Measurements from ENCODE around the gene MTTP.

The MTTP gene

DNA sequence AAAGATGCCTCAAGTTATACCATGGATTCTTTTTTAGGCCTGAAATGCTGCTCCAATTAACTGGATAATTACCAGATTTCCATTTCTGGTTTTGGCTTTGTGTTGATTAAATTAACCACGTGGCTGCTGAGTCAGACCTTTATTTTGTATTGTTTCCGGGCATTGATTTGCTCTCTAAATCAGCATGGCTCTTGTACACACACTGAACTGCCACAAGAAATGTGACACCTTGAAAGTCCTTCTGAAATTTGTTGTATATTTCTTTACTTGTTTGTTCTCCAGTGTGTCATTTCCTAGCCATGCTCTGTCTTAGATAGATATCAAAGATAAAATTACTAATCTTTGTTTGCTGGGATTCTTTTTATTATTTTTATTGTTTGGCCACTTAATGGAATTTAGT is 11.7 kb downstream of the MTTP start:
- TF ChIP-seq MYC (IDR thresholded peaks at IDR 0.05; ENCODE audit: low read depth, low read length), result no peak
- no peak for TF ChIP-seq POLR2A (IDR thresholded peaks at IDR 0.05; ENCODE audit: extremely low read depth, insufficient read length)
- TF ChIP-seq, protein P1, sequence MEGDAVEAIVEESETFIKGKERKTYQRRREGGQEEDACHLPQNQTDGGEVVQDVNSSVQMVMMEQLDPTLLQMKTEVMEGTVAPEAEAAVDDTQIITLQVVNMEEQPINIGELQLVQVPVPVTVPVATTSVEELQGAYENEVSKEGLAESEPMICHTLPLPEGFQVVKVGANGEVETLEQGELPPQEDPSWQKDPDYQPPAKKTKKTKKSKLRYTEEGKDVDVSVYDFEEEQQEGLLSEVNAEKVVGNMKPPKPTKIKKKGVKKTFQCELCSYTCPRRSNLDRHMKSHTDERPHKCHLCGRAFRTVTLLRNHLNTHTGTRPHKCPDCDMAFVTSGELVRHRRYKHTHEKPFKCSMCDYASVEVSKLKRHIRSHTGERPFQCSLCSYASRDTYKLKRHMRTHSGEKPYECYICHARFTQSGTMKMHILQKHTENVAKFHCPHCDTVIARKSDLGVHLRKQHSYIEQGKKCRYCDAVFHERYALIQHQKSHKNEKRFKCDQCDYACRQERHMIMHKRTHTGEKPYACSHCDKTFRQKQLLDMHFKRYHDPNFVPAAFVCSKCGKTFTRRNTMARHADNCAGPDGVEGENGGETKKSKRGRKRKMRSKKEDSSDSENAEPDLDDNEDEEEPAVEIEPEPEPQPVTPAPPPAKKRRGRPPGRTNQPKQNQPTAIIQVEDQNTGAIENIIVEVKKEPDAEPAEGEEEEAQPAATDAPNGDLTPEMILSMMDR (IDR thresholded peaks at IDR 0.05; ENCODE audit: low read depth, low read length), result no peak
- no peak overlapping the region for H3K4me3 ChIP-seq (ENCODE audit: low read depth, low read length)
- no peak for DNase-seq (ENCODE audit: low read depth)

DNA sequence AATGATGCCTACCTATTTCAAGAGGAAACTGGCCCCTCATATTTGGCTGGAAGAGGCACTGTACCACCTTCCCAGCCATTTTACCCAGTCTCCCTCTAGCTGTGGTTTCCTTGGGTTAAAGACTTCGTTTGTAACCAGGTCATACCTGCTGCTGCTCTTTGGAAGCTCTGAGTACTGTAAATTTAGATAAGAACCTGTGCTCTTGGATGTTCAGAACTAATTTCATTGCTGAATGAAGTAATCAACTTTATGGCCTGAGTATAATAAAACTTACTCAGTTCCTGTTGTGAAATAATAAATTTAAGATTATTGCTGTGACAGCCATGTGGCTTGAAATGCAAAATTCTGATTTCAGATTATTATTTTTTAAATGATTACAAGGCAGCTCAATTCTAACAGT is 12.2 kb downstream of the MTTP start:
- TF ChIP-seq, protein P2, sequence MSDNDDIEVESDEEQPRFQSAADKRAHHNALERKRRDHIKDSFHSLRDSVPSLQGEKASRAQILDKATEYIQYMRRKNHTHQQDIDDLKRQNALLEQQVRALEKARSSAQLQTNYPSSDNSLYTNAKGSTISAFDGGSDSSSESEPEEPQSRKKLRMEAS (IDR thresholded peaks at IDR 0.05; ENCODE audit: low read depth, low read length), result no peak
- TF ChIP-seq POLR2A (IDR thresholded peaks at IDR 0.05; ENCODE audit: extremely low read depth, insufficient read length), result no peak
- TF ChIP-seq, protein P1 (IDR thresholded peaks at IDR 0.05; ENCODE audit: low read depth, low read length), result no peak
- TF ChIP-seq MYC (IDR thresholded peaks at IDR 0.05; ENCODE audit: low read depth, low read length), result no peak
- no peak overlapping the region for H3K4me3 ChIP-seq (ENCODE audit: low read depth, low read length)
- no peak for DNase-seq (ENCODE audit: low read depth)

DNA sequence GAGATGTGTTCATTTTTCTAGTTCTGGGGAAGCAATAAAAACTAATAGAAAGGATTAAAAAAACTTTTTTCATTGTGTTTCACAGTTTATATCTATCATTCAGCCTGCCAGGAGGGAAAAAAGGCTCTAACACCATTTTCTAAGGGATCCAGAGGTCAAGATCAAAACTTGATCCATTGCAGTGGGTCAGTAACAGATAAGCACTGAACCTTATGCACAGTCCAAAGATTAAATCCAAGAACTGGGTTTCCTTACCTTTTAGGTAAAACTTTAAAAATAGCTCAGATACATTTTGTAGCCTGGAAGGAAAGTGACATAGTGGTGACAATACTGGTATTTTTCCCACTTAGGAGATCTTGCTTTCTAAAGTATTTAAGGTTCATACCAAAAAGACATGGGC is 12.7 kb downstream of the MTTP start:
- no peak overlapping the region for H3K4me3 ChIP-seq (ENCODE audit: low read depth, low read length)
- DNase-seq (ENCODE audit: low read depth), result no peak
- TF ChIP-seq MYC (IDR thresholded peaks at IDR 0.05; ENCODE audit: low read depth, low read length) (no peak), POLR2A (IDR thresholded peaks at IDR 0.05; ENCODE audit: extremely low read depth, insufficient read length) (no peak)
- TF ChIP-seq, protein P1 (IDR thresholded peaks at IDR 0.05; ENCODE audit: low read depth, low read length), result no peak
- TF ChIP-seq, protein P2 (IDR thresholded peaks at IDR 0.05; ENCODE audit: low read depth, low read length), result no peak

DNA sequence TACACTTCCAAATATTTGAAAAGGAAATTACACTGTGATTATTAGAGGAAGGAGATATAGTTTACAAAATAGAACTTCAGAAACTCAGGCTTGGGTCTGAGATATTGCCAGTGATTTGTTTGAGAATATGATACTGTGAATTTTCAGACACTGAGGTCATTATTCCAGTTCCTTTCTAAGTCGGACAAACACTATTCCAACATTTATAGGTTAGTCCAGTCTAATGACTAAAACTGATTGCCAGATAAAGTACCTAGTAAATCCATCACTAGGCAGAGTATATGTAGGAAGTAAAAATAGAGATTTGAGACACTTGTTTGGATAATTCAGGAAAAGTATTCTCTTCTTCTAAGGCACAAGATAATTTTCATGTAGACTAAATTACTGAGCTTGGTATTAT is 13.2 kb downstream of the MTTP start:
- TF ChIP-seq, protein P2 (IDR thresholded peaks at IDR 0.05; ENCODE audit: low read depth, low read length), result no peak
- no peak for TF ChIP-seq MYC (IDR thresholded peaks at IDR 0.05; ENCODE audit: low read depth, low read length)
- TF ChIP-seq POLR2A (IDR thresholded peaks at IDR 0.05; ENCODE audit: extremely low read depth, insufficient read length), result no peak
- TF ChIP-seq, protein P1 (IDR thresholded peaks at IDR 0.05; ENCODE audit: low read depth, low read length), result no peak
- no peak for DNase-seq (ENCODE audit: low read depth)
- H3K4me3 ChIP-seq (ENCODE audit: low read depth, low read length), result no peak overlapping the region

DNA sequence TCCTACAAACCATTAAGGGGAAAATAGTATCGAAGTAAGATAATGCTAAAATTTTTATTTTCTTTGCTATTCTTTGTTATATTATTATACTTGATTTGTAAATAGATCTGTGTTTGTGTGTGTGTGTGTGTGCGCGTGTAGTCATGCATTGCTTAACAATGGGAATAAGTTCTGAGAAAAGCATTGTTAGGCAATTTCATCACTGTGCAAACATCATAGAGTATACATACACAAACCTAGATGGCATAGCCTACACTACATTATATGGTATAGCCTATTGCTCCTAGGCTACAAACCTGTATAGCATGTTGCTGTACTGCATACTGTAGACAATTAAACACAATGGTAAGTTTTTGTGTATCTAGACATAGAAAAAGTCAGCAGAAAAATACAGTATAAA is 17.1 kb downstream of the MTTP start:
- no peak for DNase-seq (ENCODE audit: low read depth)
- H3K4me3 ChIP-seq (ENCODE audit: low read depth, low read length), result no peak overlapping the region
- TF ChIP-seq, protein P2 (IDR thresholded peaks at IDR 0.05; ENCODE audit: low read depth, low read length), result no peak
- TF ChIP-seq POLR2A (IDR thresholded peaks at IDR 0.05; ENCODE audit: extremely low read depth, insufficient read length) (no peak), MYC (IDR thresholded peaks at IDR 0.05; ENCODE audit: low read depth, low read length) (no peak)
- TF ChIP-seq, protein P1 (IDR thresholded peaks at IDR 0.05; ENCODE audit: low read depth, low read length), result no peak
